Measurements from ENCODE around the gene FGF2.

GRCh38 chr4:122824616-122825015, 2.0 kb upstream of the FGF2 start:
- no peak for TF ChIP-seq CTCF (IDR thresholded peaks at IDR 0.05)
- no peak for TF ChIP-seq POLR2AphosphoS5 (IDR thresholded peaks at IDR 0.05)
- TF ChIP-seq POLR2A (IDR thresholded peaks at IDR 0.05), result no peak
- no peak for TF ChIP-seq EP300 (IDR thresholded peaks at IDR 0.05)
